ENCODE results near the gene CHST5. TPM values are rescaled to one million over a fixed set of nuclear protein-coding genes. Genes with fewer than 3 reads are reported as not detected.

Gene CHST5
- total and polyA plus RNA-seq, 2 of the 8 experiments (the other 6 are each of a cell fraction or from before 2014, with no cell fraction given), result 0.13 to 0.23 TPM

DNA sequence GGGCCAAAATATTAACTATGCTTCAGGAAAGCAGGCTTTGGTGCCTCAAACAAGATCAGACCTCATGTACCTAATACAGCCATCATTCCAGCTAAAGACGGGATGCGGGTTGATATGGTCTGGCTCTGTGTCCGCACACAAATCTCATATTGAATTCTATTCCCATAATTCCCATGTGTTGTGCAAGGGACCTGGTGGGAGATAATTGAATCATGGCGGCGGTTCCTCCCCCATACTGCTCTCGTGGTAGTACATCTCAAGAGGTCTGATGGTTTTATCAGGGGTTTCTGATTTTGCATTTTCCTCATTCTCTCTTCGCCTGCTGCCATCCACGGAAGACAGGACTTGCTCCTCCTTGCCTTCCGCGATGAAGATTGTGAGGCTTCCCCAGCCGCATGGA is 21.6 kb downstream of the CHST5 start (continued):
- no peak for TF ChIP-seq RNF2 (IDR thresholded peaks at IDR 0.05; ENCODE audit: borderline replicate concordance, low read depth, low read length, missing control alignments, poor library complexity, severe bottlenecking)
- TF ChIP-seq SAP30 (IDR thresholded peaks at IDR 0.05; ENCODE audit: insufficient read depth, insufficient replicate concordance, low read length), result no peak

Data from H1 (cell line).